NCI-H2107 treated with DMSO at 0.1 percent for 48 hours (cell line): Measurements from ENCODE around the gene KIRREL1.

ENCODE experiments used
- DNase-seq: peaks from one replicate; lab custom pipeline; 2025; ENCODE audit not compliant: unreplicated experiment; lab: John Stamatoyannopoulos, UW

KIRREL1 gene

DNA sequence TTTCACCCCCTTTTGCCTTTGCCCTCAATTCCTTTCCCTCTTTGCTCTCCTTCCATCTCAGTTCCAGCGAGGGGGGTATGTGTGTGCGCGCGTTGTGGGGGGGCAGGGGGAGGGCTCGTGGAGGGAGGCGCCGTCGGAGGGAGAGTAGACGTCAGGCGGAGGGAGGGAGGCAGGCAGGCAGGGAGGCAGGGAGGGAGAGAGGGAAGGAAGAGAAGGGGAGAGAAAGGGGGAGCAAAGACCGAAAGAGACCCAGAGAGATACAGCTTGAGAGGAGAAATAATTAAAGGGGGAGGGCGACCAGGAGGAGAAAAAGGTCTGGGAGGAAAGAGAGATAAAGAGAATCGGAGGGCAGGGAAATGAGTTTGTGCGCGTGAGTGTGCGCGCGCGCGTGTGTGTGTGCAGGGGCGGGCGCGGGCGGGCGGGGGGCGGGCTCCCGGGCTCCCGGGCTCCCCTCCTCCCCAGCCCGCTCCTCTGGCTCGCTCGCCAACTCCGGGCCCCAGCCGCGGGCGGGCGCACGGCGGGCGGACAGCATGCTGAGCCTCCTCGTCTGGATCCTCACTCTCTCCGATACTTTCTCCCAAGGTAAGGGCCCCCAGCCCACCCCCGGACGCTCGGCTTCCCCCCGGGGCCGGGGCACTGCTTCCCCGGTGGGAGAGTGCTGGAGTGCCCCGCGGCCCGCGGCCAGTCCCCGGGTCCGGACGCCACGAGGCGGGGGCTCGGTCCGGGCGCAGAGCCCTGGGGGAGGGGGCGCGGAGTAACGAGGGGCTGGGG lies at the start of gene KIRREL1:
TSS of gene KIRREL1 (plus strand) at position 499 of the 771 bp plus-strand sequence. CDS start at position 531, 32 bp downstream.
- no peak for DNase-seq

DNA sequence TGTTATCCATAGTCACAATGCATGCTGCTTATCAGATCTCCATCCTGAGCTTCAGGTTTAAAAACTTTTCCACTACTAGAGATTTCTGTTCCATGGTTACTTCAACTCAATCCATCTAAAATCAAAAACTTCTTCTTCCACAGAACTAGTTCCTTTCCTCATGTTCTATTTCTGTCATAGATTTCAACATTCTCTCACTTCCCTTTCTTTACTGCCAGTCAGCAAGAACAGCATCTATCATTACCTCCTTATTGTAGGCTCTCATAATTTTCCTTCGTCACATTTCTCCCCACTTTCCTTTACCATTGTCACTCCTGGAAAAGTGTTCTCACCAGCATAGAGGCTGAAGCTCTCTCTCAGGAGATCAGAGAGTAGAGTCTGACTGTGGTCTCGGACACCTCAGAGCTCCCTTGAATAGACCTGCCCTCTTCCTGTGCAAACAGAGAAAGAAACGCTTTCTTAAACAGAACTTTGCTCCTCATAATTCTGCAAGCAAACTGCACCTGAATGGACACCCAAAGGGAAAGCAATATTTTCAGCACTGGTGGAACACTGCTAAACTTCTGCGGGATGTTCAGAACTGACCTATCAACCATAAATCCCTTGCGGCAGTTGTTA lies 48.7 kb upstream of the KIRREL1 start:
- no peak for DNase-seq

DNA sequence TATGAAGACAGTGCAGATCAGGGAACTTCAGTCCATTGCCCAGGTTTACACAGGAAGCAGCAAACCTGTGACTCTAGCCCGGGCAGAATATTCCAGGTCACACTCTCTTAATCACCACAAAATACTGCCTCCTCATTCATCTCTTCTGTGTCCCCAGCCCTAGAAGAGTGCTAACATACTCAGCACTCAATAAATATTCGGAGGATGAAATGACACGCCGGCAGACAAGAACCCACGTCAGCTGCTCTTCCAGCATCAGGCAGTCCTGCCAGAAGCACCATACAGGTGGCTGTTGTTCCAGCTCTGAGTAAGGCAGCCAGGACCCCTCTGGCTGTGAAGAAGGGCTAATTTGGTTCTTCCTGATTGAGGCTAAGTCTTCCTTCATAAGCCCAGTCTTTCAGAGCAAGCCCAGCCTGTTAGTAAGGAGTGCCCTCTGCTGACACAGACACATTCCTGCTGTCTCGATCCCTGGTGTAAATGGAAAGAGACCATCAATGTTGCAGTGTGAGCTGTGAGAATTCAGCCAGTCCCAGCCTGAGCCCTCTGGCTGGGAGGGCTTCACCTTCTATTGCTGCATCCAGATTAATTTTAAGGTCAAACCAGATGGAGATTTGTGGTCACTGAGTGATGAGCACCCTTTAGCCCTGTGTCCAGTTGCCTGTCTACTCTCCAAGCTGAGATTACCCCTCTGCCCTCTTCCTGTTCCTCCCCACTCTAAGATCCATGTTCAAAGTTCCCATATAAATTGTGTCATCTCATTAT lies 45.0 kb upstream of the KIRREL1 start:
- DNase-seq: peak; percentile 22

DNA sequence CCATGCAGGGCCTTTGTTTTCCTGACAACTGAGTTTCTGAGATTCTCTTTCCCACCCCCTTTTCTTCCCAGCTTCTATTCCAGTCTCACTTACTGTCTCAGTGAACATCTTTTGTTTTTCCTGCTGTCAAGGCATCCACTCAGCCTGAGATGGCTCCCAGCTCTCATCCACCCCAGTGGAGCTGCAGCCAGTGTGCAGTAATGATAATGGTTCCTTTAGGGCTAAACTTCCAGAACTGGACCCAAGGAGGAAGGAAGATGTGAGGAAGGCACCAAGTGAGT lies 44.4 kb upstream of the KIRREL1 start:
- no peak for DNase-seq

DNA sequence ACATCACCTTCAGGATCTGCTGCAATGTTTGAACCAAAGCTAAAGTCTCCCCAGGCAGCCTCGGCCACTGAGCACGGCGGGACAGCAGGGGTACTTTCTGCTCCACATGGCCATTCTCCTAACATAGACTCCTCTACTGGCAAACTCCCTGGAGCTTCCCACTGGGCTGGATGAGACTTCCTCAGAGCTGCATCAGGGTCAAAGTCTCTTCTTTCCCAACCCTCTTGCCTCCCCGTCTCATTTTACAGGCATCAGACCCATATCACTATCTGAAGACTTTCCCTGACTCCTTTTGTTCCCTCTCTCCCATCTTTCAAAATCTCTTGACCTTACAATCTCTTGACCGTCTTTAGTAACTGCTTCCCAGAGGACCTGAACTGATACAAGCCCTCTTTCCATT lies 42.2 kb upstream of the KIRREL1 start:
- no peak for DNase-seq

DNA sequence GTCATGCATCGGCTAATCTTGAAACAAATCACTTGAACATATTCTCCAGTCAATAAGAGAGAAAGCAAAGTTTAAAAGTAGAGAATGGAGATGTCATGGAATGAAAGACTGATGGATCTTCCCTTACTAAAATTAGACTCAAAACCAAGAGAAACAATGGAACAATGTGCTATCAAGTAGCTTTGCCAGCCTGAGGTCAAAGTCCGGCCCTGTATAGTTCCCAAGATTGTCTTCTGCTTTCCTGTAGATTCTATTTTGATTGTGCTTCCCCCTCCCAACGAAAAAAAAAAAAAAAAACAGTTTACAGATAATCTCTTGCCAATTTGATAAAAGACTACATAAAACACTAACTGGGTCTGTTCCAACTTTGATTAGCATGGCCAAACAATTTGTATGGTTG lies 40.8 kb upstream of the KIRREL1 start:
- DNase-seq: no peak

DNA sequence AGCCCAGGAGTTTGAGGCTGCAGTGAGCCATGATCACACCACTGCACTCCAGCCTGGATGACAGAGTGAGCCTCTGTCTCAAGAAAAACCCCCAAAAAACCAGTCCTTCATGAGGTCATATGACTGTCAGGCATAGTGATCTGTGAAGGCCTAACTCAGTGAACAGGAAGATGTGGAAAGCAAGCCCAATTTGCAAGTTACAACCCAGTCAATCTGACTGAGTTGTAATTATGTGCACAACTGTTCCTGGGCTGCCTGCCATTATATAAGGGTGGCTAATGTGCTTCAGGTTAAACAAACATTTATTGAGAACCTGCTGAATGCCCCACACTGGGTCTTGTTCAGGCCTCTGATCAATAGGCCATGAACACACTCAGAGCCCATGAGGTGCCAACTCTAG lies 38.2 kb upstream of the KIRREL1 start:
- no peak for DNase-seq

DNA sequence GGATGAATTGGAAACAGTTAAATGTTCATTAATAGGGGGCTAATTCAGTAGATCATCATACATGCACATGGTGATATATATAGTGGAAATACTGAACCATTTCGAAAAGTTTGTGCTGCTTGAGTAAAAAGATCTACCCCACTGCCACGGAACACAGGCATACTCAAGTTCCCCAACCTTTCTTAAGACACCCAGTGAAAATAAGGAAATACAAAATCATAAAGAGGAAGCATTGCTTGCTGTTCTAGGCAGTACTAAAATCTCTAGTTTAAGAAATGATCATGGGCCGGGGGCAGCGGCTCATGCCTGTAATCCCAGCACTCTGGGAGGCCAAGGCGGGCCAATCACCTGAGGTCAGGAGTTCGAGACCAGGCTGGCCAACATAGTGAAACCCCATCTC lies 37.6 kb upstream of the KIRREL1 start:
- DNase-seq: no peak

DNA sequence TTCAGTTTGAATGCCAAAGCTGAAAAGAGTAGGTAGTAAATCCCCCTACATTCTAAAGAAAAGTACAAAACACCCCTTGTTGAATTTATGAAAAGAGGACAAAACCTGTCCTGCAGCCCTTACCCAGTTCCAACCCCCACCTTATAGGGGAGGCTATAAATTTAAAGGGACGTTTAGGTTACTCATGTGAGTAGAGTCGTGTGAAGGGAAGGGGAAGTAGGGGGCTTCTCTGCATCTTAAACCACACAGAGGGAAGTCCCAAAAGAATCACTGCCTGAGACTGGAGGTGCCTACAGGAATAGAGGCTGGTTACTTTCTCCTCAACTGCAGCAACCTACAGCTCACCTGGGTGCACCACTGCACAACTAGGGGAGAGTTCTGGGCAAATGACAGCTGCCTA lies 36.7 kb upstream of the KIRREL1 start:
- DNase-seq: no peak

DNA sequence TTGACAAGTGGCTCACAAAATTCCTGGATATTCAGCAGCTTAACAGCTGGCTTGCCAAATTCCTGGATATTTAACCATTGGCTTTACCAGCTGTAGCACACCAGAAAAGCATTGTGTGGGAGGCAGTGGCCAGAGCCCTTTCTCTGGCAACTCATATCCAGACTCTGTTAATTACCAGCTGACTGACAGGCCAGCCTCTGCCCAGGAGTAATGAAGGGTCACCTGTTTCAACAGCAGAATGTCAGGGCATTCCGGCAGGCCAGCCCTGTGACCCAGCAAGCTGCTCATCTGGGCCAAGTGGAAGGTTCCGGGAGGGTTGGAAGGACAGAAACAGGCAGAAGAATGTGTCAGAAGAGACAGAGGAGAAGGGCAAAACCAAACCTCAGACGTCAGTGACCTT lies 35.2 kb upstream of the KIRREL1 start:
- DNase-seq: no peak

DNA sequence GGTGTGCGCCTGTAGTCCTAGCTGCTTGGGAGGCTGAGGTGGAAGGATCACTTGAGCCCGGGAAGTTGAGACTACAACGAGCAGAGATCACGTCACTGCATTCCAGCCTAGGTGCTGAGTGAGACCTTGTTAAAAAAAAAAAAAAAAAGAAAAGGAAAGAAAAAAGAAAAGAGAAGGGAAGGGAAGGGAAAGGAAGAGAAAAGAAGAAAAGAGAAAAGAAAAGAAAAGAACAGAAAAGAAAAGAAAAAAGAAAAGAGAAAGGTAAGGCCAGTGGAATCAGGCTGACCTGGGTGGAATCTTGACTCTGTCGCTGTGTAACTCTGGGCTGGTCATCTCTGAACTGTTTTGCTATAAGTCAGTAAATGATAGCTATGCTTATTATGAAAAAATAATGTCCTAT lies 33.7 kb upstream of the KIRREL1 start:
- no peak for DNase-seq

DNA sequence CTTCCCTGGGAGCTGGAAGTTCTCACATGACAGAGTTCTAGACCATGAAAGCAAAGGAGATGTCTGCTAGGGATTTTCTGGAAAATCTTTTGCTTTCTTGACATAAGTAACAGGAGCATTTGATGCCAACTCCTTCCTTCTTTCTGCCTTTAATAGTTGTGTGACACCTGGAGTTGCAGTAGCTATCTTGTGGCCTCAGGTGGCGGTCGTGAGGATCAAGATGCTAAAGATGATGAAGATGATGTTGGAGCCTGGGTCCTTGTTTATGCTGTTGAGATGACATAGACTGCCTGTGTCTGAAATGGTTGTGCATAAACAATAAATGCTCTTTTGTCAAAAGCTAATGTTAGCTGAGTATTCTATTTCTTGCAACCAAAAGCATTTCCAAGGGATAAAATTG lies 32.7 kb upstream of the KIRREL1 start:
- no peak for DNase-seq

DNA sequence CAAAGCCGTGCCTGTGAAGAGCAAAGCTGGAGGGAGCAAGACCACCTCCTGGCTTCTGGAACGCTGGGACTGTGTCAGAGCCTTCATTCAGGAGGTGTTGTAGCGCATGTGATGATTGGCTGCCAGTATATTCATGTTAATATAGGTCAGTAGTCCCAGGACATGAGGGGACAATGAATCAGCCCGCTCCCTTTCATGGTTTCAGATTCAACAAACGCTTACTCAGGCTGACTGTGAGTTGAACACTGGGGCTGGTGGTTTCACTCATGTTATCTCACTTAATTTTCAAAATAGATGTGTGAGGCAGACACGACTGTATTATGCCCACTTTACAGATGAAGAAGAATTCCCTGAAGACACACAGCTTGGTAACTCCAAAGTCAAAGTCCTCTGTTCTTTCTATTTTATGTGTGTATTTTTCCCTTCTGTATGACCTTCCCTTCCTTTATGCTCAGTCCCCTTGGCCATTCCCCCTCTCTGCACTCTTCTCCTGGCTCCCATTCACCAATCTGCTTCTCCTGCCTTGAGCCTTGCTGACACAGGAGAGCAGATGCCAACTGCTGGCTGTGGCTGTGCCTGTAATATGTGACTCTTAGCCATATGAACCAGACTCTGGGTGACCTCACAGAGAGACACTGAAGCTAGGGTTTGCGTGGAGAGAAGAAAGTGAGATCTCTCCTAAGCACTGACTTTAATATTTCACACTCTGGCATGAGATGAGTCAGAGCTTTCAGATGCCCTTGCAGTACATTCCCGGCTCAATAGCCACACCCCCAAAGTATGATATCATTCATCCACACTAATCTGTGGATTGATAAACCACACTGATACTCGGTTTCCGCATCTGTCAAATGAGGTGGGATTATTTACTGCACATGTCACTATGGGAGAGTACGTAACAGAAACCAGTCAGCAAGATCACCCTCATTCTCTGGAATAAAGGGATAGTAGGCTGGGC lies 31.4 kb upstream of the KIRREL1 start:
- no peak for DNase-seq

DNA sequence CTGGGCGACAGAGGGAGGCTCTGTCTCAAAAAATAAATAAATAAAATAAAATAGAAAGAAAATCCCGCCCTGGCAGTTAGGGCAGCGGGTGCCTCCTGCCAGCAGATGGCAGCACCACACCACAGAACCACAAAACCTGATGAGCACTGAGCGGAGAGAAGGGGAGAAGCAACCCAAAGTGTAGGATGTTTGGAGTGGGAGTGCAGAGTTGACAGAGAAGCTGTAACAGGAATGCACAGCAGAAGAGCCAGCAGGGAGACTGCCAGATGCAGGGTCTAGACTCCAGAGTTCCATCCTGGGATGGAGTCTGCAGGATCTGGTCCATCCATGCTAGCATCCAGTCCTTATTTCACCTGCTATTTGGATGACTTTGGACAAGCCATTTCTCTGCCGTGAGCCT lies 29.7 kb upstream of the KIRREL1 start:
- peak; percentile 61 for DNase-seq

DNA sequence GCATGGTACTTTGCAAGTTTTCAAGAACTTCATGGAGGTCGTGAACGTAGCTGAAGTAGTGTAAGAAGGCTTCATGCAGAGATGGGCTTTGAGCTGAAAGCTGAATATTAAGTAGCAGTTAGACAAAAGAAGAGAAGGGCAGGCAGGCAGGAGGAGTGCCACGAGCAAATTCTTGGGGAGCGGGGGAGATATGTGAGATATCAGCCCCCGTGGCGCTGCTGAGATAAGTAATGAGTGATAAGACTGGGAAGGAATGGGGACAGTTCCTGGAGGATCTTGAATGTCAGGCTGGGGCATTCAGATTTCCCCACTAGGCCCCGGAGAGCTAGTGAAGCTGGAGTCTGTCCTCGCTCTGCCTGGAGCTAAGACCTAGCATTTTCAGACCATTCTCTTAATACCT lies 27.9 kb upstream of the KIRREL1 start:
- DNase-seq: no peak

DNA sequence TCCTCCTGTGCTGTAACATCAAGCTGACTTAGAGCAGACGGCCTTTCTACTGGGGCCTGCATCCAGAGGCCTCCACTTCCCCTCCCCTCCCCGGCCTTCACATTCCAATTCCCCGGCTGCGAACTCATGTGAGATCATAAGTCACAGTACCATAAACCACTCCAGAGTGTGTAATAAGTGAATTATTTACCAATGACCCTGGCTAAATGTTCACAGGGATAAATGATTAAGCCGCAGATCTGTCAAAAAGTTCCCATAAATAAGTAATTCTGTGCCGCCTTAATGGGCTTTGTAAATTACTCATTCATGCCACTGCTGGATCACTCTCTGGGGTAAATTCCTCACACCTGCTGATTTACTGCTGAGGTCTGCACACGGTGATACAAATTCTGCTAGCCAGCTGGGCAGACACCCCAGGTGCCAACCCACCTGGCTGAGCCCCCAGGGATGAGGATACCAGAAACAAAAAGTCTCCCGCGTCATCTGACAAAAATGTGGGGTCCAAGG lies 27.4 kb upstream of the KIRREL1 start:
- no peak for DNase-seq

DNA sequence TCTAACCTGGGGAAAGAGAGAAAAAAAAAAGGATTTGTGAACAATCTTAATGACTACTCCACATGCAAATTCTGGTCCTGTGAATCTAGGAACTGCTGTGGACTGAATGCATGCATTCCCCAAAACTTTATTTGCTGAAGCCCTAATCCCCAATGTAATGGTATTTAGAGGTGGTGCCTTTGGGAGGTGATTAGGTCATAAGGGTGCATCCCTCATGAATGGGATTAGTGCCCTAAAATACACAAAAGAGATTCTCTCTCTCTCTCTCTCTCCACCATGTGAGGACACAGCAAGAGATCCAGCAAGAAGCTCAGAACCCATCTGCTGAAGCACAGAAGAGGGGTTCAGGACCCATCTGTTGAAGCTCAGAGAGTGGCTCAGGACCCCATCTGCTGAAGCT lies 26.2 kb upstream of the KIRREL1 start:
- DNase-seq: no peak

DNA sequence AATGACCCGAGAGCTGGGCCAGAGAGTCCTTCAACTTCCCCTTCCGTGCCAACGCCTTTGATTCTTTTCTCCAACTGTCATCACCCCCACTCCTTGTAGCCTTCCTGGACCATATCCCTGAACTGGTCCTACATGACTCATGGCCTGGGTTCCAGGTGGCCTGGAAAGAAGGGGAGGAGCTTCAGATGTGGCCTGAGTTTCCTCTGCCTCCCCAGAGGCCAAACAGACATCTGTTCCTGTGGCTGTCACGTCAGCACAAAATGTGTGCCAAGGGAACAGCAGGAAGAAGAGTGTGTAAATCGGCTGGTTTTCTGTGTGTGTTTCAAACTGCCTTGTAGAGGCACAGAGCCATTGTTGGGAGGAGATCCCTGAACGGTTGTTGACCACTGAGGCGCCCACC lies 24.9 kb upstream of the KIRREL1 start:
- no peak for DNase-seq

DNA sequence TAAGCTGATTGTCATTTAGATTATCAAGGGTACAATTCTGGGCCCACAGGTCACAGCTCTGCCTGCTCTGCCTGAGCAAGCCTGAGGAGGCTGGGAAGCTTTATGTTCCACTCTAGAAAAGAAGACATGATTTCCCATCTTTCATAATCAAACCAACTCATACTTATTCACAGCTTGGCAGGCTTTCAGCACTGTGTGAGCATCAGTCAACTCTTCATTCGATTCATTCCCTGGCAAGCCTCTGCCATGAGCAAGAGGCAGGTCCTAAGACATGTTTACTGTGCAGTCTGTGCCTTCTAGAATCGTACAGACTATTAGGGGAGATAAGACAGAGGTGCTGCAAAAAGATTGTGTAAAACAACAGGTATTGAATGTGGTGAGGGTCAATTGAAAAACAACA lies 24.5 kb upstream of the KIRREL1 start:
- no peak for DNase-seq

DNA sequence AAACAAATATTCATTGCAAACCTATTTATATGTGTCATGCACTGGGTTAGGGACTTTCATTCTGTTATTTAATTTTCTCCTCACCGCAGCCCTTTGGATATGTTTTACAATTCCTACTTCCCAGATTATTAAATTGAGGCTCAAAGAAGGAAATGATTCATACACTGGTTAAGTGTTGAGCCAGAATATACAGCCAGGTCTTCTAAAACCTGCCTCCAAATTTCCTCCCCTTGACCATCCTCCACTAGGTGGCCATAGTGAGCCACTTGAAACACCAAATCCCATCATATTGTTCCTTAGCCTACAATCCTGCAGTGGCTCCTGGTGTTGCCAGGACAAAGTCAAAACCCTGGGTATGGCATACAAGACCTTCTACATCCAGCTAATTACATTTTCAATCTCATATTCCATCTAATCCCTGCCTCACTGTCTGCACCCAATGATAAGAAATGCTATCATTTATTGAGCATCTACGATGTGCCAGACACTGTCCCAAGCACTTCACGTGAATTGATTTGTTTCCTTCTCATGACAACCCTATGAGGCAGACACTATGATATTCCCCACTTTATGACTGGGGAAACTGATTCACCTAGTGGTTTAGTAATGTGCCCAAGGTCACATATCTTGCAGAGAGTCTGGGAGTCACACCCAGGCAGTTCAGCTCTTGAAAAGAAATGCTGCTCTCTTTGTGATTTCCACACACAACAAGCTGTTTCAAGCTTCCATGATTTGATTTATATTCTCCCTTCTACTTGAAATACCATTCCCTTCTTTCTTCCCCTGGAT lies 23.6 kb upstream of the KIRREL1 start:
- DNase-seq: no peak
